ENCODE measurements around the gene COL20A1.

The COL20A1 gene

GRCh38 chr20:63351811-63352591 is 59.0 kb downstream of the COL20A1 start:
- H3K4me3 ChIP-seq (ENCODE audit: low read depth, low read length) = no peak overlapping the region
- TF ChIP-seq CTCF (IDR thresholded peaks at IDR 0.05; ENCODE audit: insufficient read depth, low read length, missing control alignments) = no peak
- ChIA-PET POLR2A (no interaction called here), CTCF (no interaction called here)
- DNase-seq (ENCODE audit: low read depth, low spot score) = no peak

- POLR2A ChIA-PET = no interaction called here
- TF ChIP-seq CTCF (IDR thresholded peaks at IDR 0.05; ENCODE audit: insufficient read depth, low read length, missing control alignments) = no peak
- no peak for DNase-seq (ENCODE audit: low read depth, low spot score)
- CTCF ChIA-PET = no interaction called here
- no peak overlapping the region for H3K4me3 ChIP-seq (ENCODE audit: low read depth, low read length)
These were observed 59.8 kb downstream of the COL20A1 start for GRCh38 chr20:63352811-63353221.

GRCh38 chr20:63354636-63355350 is 61.8 kb downstream of the COL20A1 start:
- no peak for TF ChIP-seq CTCF (IDR thresholded peaks at IDR 0.05; ENCODE audit: insufficient read depth, low read length, missing control alignments)
- no peak for DNase-seq (ENCODE audit: low read depth, low spot score)
- ChIA-PET CTCF (interaction anchor here (0.9 kb wide), 1 partner anchor 44 kb away, joined by 3 read pairs; no protein-coding TSS in a partner anchor), POLR2A (no interaction called here)
- no peak overlapping the region for H3K4me3 ChIP-seq (ENCODE audit: low read depth, low read length)

- ChIA-PET POLR2A (no interaction called here), CTCF (no interaction called here)
These were observed 62.9 kb downstream of the COL20A1 start for GRCh38 chr20:63355781-63356295.

GRCh38 chr20:63356511-63356910 is 63.5 kb downstream of the COL20A1 start:
- ChIA-PET POLR2A (no interaction called here), CTCF (no interaction called here)
- no peak overlapping the region for H3K4me3 ChIP-seq (ENCODE audit: low read depth, low read length)
- TF ChIP-seq CTCF (IDR thresholded peaks at IDR 0.05; ENCODE audit: insufficient read depth, low read length, missing control alignments) = no peak
- no peak for DNase-seq (ENCODE audit: low read depth, low spot score)

More at GRCh38 chr20:63355781-63356295, 62.9 kb downstream of the COL20A1 start:
- H3K4me3 ChIP-seq (ENCODE audit: low read depth, low read length) = no peak overlapping the region
- no peak for DNase-seq (ENCODE audit: low read depth, low spot score)
- TF ChIP-seq CTCF (IDR thresholded peaks at IDR 0.05; ENCODE audit: insufficient read depth, low read length, missing control alignments) = no peak
